ENCODE measurements around the gene SAMD4A.

DNA sequence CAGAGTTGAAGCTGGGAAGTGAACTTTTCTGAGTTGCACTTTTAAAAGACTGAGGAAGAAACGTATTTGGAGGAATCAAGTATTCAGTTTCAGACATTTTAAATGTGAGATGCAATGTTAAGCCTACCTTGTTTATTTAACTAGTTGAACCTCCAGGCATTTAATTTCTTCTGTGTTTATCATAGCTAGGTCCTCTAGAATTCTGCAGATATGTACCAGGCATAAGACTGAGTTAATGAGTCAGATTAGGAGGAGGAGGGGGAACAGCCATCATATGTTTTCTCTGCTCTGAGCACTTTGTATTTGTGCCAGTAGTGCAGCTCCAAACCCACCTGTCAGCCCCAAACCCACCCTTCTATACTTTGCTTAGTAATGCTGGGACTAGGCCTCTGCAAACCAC, 16.4 kb upstream of the SAMD4A start:
- TF ChIP-seq, protein P1, sequence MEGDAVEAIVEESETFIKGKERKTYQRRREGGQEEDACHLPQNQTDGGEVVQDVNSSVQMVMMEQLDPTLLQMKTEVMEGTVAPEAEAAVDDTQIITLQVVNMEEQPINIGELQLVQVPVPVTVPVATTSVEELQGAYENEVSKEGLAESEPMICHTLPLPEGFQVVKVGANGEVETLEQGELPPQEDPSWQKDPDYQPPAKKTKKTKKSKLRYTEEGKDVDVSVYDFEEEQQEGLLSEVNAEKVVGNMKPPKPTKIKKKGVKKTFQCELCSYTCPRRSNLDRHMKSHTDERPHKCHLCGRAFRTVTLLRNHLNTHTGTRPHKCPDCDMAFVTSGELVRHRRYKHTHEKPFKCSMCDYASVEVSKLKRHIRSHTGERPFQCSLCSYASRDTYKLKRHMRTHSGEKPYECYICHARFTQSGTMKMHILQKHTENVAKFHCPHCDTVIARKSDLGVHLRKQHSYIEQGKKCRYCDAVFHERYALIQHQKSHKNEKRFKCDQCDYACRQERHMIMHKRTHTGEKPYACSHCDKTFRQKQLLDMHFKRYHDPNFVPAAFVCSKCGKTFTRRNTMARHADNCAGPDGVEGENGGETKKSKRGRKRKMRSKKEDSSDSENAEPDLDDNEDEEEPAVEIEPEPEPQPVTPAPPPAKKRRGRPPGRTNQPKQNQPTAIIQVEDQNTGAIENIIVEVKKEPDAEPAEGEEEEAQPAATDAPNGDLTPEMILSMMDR (IDR thresholded peaks at IDR 0.05), result no peak
- TF ChIP-seq POLR2A (IDR thresholded peaks at IDR 0.05) (no peak), EP300 (IDR thresholded peaks at IDR 0.05) (no peak)

Data from stomach (tissue), 4 donors.